HG03354 (cell line): ENCODE measurements around the gene FIGN.

Experiments
- ATAC-seq: cut with Tn5 transposase; IDR thresholded peaks from one replicate; pipeline ENCODE4 v1.9.1; 2021; ENCODE audit warnings: mild to moderate bottlenecking; ENCODE audit not compliant: unreplicated experiment, poor library complexity, severe bottlenecking

The FIGN gene

GRCh38 chr2:163737563-163737962 is 1.8 kb upstream of the FIGN start:
- ATAC-seq, result no peak

- no peak for ATAC-seq
Observed at GRCh38 chr2:163737190-163737439, 1.3 kb upstream of the FIGN start.

- no peak for ATAC-seq
Observed at GRCh38 chr2:163736433-163737189, 803 bp upstream of the FIGN start.

GRCh38 chr2:163734881-163735684 is 725 bp downstream of the FIGN start:
- ATAC-seq, result no peak

- no peak for ATAC-seq
Observed at GRCh38 chr2:163734401-163734800, 1.4 kb downstream of the FIGN start.

GRCh38 chr2:163733956-163734355 is 1.9 kb downstream of the FIGN start:
- no peak for ATAC-seq

GRCh38 chr2:163733301-163733938 is 2.4 kb downstream of the FIGN start:
- no peak for ATAC-seq

- ATAC-seq, result no peak
Observed at GRCh38 chr2:163732727-163733126, 3.1 kb downstream of the FIGN start.

- ATAC-seq, result no peak
Observed at GRCh38 chr2:163731735-163732134, 4.1 kb downstream of the FIGN start.

- ATAC-seq, result no peak
Observed at GRCh38 chr2:163730556-163730955, 5.3 kb downstream of the FIGN start.

GRCh38 chr2:163729636-163730273 is 6.1 kb downstream of the FIGN start:
- ATAC-seq, result no peak

GRCh38 chr2:163723881-163724280 is 11.9 kb downstream of the FIGN start:
- ATAC-seq, result no peak

- no peak for ATAC-seq
Observed at GRCh38 chr2:163723348-163723747, 12.5 kb downstream of the FIGN start.

GRCh38 chr2:163719331-163719730 is 16.5 kb downstream of the FIGN start:
- no peak for ATAC-seq

GRCh38 chr2:163717993-163718680 is 17.7 kb downstream of the FIGN start:
- ATAC-seq, result no peak

- ATAC-seq, result no peak
Observed at GRCh38 chr2:163717515-163717914, 18.3 kb downstream of the FIGN start.

GRCh38 chr2:163716101-163716500 is 19.7 kb downstream of the FIGN start:
- no peak for ATAC-seq

GRCh38 chr2:163715668-163716067 is 20.1 kb downstream of the FIGN start:
- no peak for ATAC-seq

- no peak for ATAC-seq
Observed at GRCh38 chr2:163715199-163715598, 20.6 kb downstream of the FIGN start.
